H54 (cell line): ENCODE data around the gene ANKRD6.

Experiments used
- DNase-seq: peaks from one replicate; pipeline ENCODE4 v3.0.0; 2011; ENCODE audit warnings: low spot score, mixed read lengths; ENCODE audit not compliant: insufficient read length
- FAIRE-seq: peaks from 3 replicates; lab custom pipeline; 2011; peaks lifted over from hg19 to GRCh38; lab: Jason Lieb, UNC
- POLR2A ChIP-seq: IDR thresholded peaks from 2 replicates; pipeline ENCODE4 v1.6.1; 2011; ENCODE audit warnings: low read depth, mild to moderate bottlenecking, low read length

Gene ANKRD6

GRCh38 chr6:89563866-89564265 lies 130.9 kb downstream of the ANKRD6 start:
- DNase-seq (no peak), FAIRE-seq (no peak)
- TF ChIP-seq POLR2A, result no peak

DNA sequence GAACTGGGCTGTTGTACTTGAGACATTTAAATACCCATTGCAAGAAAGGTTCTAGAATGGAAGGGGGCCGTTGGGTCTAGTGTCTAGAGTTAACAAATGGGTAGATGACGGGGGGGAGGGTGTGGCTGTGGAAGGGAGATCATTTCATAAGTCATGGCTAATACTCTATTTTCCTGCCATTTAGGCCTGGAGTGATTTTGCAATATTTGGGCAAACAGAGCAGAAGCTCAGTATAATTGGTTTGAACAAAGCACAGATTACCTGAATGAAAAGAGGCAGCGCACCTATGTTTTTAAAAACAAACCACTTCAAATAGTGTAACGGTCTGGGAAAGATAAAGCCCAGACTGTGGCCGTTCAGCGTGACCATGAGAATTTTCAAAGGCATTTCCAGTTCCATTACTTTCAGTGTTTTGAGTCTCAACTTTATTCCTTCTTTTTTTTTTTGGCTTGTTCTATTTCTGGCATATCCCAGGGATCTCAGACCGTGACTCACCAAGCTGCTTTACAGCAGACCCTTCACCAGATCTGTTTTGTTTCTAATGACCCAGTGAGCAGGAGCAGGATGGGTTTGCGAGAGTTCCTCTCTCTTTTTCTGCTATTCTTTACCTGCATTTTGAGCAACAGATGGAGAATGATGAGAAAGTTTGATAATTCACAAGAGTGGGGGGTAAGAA lies 131.9 kb downstream of the ANKRD6 start:
- no peak for TF ChIP-seq POLR2A
- FAIRE-seq (no peak), DNase-seq (no peak)

- DNase-seq (no peak), FAIRE-seq (no peak)
- no peak for TF ChIP-seq POLR2A
Observed at GRCh38 chr6:89566008-89566800, 133.3 kb downstream of the ANKRD6 start.

- no peak for DNase-seq
Observed at GRCh38 chr6:89566930-89567629, 134.1 kb downstream of the ANKRD6 start.

DNA sequence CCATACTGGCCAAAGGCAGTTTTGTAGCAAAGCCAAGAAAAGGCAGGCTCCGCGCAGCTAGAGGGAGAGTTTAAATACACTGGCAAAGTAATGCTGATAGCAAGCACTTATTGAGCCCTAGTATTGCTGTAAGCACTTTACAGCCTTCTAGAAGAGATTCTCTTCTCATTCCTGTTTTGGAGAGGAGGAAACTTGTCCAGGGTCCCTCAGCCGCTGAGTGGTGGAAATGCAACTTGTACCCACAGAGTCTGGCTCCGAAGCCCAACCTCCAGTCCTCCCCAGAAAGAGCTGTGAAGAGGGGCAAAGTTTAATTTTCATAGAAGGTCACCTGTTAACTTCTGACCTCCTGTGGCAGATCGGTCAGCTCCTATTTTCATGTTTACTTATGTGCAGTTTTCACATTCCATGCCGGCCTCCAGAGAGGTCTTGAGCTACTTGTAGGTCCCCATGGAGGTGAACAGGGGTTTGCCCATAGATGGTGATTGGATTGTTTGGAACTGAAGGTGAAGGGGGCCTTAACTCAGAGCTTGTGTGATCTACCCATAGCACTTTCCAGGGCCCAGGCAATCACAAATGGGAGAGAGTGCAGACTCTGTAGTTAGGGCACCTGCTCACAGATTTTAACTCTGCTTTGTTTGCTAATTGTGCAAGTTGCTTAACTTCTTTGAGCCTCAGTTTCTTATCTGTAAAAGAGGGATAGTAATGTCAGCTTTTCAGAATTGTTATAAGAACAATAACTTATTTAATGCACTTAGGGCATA lies 134.9 kb downstream of the ANKRD6 start:
- TF ChIP-seq POLR2A, result no peak
- no peak for FAIRE-seq
- DNase-seq, result no peak

More at GRCh38 chr6:89566930-89567629, 134.1 kb downstream of the ANKRD6 start:
- no peak for TF ChIP-seq POLR2A
- FAIRE-seq, result no peak

DNA sequence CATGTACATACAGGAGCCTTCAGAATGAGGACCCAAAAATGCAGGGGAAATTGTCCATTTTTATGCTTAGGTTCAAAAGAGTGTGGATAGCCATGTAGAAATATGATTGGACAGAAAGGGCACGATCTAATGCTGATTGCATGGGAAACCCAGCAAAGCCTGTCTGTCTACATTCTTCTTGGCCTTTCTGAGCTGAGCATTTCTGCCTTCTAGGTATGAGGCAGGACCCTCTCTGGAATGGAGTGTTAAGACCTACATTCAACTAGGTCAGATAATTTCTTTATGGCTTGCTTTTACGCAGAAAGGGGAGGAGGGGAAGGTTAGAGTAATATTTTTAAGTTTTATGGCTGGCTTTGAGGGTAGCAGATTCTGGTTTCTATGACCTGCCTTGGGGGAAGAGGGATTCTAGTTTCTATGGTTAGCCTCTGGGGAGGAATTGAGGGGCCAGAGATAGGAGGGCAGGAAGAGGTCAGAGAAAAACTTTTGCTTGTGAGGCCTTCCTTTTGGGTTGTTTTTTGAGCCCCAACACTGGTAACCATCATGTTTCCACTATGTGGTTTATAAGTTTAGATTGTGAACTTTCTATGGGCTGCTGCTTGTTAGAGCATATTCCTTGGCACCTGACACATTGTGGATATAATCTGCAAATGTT lies 142.1 kb downstream of the ANKRD6 start:
- DNase-seq (no peak), FAIRE-seq (no peak)
- no peak for TF ChIP-seq POLR2A

DNA sequence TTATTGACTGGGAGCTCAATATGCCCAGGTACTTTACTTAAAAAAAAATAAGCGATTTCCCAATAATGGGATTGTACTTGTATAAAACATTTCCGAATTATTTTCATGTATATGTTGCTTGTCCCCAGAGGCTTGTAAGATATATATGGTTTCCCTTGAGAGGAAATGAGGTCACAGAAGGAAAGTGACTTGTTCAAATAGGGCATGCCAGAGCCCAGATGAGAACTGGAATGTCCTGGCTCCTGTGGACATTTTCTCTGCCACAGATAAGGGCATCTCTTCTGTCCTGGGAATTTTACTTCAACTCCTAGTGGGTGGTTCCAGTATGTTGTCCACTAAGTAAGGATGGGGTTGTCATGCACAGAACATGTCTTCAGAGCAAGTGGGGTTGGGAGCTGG lies 142.6 kb downstream of the ANKRD6 start:
- FAIRE-seq (no peak), DNase-seq (no peak)
- no peak for TF ChIP-seq POLR2A

DNA sequence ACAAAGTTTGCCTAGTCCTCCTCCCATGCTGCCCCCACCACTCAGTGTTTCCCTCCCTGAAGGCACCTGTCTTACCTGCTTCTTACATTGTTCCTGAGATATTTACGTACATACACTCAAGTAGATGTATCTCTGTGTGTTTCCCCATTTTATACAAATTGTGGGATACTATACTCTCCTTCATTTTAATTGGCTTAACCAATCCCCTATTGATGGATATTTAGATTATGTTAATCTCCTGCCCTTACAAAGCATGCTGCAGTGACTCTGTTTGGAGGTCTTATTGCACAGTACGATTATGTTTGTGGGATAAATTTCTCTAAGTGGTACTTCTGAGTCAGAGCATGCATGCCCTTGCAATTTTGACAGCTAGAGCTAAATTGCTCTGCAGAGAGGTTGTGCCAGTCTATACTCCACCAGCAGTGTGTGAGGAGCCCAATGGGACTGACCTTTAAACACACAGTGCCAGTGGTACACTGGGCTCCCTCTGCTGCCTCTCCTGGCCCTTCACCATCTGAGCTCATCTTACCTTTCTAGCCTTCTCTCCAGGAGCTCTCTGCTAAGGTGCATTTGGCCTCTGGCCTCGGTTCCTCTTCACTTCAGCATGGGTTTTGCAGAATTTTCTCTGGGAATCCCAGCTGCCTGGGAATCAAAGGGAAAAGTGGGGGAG lies 148.2 kb downstream of the ANKRD6 start:
- no peak for FAIRE-seq

DNA sequence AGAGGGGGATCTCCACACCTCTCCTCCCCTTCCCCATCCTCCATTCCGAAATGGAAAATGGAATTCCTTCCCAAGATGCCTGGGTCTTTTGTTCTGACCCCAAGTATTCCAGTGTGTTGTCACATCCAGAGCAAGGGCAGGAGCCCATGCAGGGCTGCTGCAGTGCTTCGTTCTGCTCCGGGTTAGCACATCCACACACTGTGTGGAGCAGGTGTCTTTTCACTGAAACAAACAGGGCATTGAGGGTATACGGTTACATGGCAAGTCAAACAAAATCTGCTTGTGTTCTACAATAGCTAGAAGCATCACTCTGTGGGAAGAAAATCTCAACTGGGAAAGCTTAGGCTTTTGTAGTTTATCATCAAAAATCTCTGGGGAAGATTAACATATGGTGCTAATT lies 148.7 kb downstream of the ANKRD6 start:
- FAIRE-seq, result no peak
- no peak for TF ChIP-seq POLR2A
- DNase-seq, result no peak

More for the DNA sequence above, 148.2 kb downstream of the ANKRD6 start:
- DNase-seq, result no peak
- no peak for TF ChIP-seq POLR2A

DNA sequence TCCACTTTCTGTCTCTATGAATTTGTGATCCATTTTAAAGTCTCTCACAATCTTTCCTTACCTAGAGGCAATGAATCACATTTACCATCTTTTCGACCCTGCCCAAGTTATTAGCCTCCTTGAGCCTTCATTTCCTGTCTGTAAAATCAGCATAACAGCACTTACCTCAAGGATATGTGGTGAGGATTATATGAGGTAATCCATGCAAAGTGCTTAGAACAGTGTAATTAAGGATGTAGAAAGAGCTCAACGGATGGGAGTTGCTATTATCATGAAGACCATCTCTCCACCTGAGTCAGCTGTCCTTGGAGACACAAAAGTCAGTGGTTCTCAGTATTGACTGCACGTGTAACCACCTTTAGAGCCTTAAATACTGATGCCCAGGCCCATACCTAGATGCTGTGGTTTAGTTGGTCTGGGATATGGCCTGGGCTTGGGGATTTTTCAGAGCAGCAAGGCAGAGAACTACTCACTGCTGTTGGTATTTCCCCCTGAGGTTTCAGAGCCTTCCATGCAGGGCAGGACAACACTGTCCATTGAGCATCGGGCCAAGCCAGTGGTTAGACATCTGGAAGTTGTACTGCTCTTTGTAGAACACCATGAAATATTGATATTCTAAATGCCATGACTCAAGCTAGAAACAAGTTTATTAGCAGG lies 149.8 kb downstream of the ANKRD6 start:
- DNase-seq (no peak), FAIRE-seq (no peak)
- TF ChIP-seq POLR2A, result no peak

GRCh38 chr6:89583559-89583958 lies 150.6 kb downstream of the ANKRD6 start:
- TF ChIP-seq POLR2A, result no peak
- FAIRE-seq (no peak), DNase-seq (no peak)

DNA sequence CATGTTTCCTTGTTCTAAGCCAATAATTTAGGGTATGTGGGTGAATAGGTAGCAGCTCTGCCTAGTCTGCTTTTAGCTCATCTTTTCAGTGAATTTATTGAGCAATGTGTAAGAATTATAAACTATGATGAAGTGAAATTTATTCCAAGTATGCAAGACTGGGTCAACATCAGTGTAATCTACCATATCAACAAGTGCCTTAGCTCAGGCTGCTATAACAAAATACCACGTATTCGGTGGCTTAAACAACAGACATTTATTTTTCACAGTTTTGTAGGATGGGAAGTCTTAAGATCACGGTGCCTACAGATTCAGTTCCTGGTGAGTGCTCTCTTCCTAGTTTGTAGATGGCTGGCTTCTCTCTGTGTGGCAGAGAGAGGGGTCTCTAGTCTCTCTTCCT lies 151.6 kb downstream of the ANKRD6 start:
- TF ChIP-seq POLR2A, result no peak
- FAIRE-seq (no peak), DNase-seq (no peak)
